Measurements from ENCODE around the gene CUEDC1.

Gene CUEDC1

DNA sequence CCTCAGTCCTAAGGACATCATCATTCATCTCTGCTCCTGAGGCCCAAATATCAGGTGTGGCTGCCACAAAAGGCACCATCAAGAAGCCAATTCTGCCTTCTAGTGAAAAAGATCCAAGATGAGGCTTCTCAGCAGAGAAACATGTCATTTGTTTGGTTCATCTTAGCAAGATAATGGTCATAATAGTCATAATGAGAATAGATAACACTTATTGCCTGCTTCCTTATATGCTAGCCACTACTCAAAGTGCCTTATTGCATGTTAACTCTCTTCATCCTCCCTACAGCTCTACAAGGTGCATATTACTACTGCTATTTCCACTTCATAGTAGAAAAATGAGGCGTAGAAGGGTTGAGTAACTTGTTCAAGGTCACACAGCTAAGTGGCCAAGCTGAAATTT, 60.4 kb downstream of the CUEDC1 start:
- DNase-seq (ENCODE audit: low spot score), result no peak

GRCh38 chr17:57892820-57893595, 62.2 kb downstream of the CUEDC1 start:
- peak; percentile 92 for DNase-seq (ENCODE audit: low spot score)

DNA sequence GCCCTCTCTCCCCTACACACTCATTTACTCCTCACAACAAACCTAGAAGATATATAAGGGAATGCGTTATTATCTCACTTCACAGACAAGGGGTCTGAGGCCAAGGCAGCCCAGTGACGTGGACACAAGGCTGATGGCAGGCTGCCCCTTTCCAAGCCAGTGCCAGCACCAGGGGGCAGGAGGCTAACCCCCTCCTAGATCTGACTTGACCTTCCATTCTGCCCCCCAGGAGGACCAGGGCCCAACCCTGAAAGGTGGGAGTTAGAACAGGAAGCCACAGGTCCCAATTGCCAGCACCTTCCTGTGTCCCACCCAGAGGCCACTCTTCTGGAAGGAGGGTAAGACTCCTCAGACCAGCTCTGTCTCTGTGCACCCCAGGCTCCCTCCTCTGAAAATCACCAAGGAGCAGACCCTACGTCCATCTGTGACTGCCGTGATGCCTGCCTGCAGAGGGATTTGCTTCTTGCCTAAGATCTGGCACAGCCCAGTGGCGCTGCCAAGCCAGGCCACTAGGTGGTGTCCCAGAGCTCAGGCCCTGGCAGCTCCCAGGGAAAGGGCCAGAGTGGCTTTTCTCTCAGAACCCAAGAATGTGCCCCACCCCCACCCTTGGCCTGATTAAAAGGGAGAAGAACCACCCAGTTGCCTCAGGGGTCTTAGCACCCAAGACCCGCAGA, 62.9 kb downstream of the CUEDC1 start:
- peak; percentile 81 for DNase-seq (ENCODE audit: low spot score)

DNA sequence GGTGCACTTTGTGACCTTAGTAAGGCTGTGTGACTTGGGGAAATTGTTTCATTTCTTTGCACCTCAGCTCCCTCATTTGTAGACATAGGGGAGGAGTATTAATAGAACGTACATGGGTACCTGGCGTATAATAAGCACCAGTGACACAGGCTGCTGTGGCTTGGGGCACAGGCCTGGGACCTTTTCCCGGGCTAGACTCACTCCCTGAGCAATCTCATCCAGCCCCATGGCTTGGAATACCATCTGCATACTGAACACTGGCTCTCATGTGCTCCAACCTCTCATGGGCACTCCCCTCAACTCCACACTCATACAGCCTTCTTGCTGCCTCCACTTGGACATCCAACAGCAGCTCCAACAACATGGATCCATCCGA, 64.4 kb downstream of the CUEDC1 start:
- DNase-seq (ENCODE audit: low spot score), result no peak

- DNase-seq (ENCODE audit: low spot score), result no peak
These were observed 65.0 kb downstream of the CUEDC1 start for GRCh38 chr17:57889892-57890856.

DNA sequence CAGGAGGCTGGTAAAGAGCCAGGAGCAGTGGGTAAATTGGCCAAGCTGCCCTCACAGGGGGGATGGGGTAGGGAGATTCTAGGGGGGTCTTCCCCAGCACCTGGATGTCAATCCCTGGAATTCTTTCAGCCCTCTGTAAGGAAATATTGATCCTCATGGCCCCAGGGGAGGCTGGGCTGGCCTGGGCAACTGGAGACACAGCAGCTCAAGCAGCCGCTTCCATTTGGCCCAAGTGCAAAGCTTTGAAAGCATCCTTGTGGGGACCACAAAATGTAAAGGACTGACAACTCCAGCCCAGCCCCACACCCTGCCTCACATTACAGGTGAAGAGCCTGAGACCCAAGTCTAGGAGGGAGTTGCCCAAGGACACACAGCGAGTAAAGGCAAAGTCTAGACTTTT, 66.0 kb downstream of the CUEDC1 start:
- DNase-seq (ENCODE audit: low spot score), result no peak

DNA sequence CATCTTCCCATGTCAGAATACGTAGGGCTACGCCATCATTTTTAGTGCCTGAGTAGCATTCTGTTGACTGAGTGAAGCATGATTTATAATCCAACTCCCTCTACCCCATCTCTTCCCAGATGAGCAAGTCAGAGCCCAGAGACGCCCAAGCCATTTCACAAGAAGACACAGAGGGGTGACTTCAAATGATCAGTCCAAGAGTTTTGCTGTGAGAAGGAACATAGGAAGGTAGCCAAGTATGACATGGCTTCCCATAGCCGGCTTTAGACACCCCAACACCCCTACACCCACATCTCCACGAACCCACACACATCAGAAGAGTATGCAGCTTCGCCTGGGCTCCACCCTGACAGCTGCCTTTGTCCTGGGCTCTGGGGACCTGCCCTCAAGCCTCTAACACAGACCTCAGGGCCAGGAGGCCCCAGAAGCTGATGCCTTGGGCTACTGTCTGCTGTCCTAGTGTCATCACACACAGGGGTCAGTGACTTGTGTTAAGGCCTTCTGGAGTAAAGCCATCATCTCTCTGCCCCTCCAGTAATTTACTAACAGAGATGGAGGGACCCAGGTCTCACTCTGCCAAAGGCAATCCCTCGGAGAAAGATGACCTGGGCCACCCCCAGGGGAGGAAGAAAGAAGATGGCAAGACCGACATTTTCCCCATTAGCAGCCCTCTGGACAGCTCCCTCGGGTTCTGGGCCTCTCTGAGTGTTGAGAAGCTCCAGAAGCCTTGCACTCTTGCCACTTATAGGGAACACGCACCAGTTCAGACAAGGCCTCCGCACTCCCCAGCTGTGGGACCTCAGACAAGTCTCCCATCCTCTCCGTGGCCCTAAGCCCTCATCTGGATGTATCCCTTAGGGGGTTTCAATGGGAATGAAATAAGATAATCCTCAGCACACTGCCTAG, 66.6 kb downstream of the CUEDC1 start:
- no peak for DNase-seq (ENCODE audit: low spot score)

DNA sequence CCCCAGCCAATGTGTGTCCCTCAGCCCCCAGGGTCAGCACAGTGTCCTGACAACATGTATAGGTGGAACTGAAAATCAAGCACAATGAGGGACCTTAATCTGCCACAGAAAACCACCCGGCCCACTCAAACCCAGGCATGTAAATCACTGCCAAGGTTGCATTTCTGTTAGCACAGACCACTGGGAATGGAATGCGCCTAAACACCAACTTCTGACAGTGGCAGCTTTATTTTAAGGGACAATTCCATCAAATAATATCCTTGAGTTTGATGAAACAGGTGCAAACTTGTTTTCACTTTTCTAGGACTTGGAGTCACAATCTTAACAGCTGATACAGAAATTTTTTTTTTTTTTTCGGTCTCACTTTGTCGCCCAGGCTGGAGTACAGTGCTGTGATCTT, 68.1 kb downstream of the CUEDC1 start:
- DNase-seq (ENCODE audit: low spot score), result no peak

- no peak for DNase-seq (ENCODE audit: low spot score)
These were observed 69.2 kb downstream of the CUEDC1 start for GRCh38 chr17:57886020-57886419.

DNA sequence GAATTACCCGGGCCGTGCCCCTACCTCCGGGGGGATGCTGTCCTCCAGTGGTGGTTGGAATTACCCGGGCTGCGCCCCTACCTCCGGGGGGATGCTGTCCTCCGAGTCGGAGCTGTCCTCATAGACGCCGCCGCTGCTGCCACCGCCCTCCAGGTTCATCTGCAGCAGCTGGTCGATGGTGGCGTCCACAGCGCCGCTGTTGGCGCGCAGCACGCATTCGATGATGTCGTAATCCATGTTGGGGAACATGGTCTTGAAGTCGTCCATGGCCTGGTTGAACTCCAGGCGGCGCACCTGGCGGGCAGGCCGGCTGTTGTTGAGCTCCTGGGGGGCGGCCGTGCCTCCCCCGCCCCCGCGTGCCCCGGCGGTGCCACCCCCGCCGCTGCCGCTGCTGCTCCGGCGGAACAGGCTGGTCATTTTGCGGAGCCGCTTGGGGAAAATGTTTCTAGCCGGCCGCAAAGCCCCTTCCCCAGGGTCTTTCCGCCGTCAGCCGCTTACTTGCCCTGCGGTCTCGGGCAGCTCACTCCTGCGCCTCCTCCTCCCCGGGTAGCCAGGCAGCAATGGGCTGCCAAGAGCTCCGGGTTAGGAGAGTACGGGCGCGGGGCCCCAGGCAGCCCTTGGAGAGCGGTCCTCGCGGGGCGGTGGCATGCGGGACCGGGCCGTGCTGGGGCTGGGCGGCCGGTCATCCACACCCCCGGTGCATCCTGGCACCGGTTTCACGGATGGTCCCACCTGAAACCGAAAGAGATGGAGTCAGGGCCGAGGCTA, 69.9 kb downstream of the CUEDC1 start:
- no peak for DNase-seq (ENCODE audit: low spot score)

DNA sequence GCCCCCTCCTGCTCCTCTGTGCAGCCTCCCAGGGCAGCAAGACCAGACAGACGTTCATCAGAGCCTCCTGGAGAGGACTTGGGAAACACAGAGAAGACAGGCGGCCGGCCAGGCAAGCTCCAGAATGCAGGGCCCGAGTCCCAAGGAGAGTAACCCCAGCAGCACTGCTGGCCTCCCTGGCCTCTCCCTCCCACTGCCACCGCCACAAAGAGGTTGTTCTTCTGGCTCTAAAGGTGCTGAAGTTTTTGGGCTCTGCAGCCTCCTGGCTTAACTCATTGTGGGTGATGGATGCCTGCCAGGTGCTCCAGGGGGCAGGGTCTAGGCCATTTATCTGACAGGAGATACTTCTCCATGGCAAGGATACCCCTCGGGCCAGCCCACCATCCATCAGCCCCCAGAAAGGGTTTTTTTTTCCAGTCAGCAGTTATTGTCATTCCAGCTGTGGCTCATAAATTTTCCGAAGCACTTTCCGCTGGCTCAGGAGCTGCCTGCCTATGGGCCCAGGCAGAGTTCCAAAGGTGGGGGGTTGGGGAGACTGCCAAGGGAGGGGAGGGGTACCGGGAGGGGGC, 73.3 kb downstream of the CUEDC1 start:
- DNase-seq (ENCODE audit: low spot score), result no peak

DNA sequence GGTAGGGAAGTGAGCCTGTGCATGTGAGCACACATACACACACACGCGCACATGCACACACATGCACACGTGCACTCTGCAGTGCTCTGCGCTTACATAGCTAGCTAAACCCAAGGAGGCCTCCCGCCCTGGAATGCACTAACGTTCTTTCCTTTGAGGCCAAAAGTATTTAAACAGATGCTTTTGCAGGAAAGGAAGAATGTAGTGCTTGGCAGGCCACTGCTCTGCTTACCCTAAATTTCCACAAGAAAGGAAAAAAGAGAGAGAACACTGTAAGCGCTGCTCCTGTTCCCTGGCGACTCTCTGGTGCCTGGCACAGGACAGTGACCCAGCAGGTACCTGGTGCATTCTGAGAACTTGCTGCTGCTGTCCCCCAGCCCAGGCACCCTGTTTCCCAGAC, 74.1 kb downstream of the CUEDC1 start:
- no peak for DNase-seq (ENCODE audit: low spot score)

- DNase-seq (ENCODE audit: low spot score), result no peak
These were observed 75.1 kb downstream of the CUEDC1 start for GRCh38 chr17:57880086-57880456.

- no peak for DNase-seq (ENCODE audit: low spot score)
These were observed 75.7 kb downstream of the CUEDC1 start for GRCh38 chr17:57879437-57880085.

DNA sequence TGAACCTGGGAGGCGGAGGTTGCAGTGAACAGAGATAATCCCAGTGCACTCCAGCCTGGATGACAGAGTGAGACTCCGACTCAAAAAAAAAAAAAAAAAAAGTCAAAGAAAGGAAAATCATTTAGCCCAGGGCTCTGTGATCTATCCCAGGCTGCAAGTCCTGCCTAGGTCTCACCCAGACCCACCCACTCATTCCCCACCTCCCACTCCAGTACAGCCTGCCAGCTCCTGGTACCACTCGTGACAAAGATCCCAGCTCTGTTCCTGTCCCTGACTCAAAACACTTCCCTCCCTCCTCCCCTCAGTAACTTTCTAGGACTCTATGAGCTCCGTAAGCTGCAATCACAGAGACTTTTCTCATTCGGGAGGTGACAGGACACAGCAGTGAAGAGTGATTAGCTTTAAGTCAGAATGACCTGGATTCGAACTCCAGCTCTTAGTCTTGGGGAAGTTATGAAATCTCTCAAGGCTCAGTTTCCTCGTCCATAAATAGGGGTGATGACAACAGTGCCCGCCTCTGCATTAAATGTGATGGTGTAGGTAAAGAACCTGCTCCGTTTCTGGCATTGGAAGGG, 77.3 kb downstream of the CUEDC1 start:
- DNase-seq (ENCODE audit: low spot score), result no peak

DNA sequence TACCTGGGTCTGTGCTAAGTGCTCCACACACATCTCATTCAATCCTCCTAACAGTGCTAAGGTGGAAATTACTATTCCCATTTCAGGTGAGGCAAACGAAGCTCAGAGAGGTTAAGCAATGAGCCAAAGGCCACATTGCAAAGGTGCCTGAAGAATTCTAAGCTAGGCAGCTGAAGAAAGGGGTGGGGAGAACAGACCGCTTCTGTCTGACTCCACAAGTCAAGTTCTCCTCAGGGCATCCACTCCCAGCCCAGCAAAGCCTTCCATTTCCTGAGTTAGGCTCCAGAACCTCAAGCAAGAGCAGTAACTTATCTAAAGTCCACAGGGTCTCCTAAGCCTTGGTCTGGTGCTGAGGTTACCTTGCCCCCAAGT, 78.4 kb downstream of the CUEDC1 start:
- no peak for DNase-seq (ENCODE audit: low spot score)

- DNase-seq (ENCODE audit: low spot score), result no peak
These were observed 79.0 kb downstream of the CUEDC1 start for GRCh38 chr17:57876023-57876865.

GRCh38 chr17:57875290-57876022, 79.8 kb downstream of the CUEDC1 start:
- DNase-seq (ENCODE audit: low spot score), result peak; percentile 86

Data from putamen (tissue), 1 donor.